ENCODE measurements around the gene ZFYVE9. TPM values are rescaled to one million over a fixed set of nuclear protein-coding genes. Genes with fewer than 3 reads are reported as not detected.
"Not testable (repeated sequence)": the region's sequence is repeated elsewhere in the genome, so short reads cannot be mapped to it uniquely, and the experiment has no call there.

Gene ZFYVE9
- polyA plus RNA-seq, 3 donors, result 0.09 TPM; not detected in 2

GRCh38 chr1:52142220-52143183 is 613 bp downstream of the ZFYVE9 start:
- H3K27ac ChIP-seq (ENCODE audit: low read depth in 1 of 2, low read length in 2 of 2), result no peak overlapping the region
- peaks cover 31 to 42% of the 10 kb centered on the region in 2 donors for H3K4me1 ChIP-seq (ENCODE audit: control insufficient read depth in 1 of 2, insufficient read depth in 2 of 2, low read length in 2 of 2)
- no peaks in the 10 kb centered on the region for H3K9me3 ChIP-seq (replicated peaks in 1 of 2; ENCODE audit: control insufficient read depth in 1 of 2, insufficient read depth in 1 of 2, low read length in 2 of 2)
- Mint-ChIP-seq H3K27ac (peak overlapping the region in 1 of 7 donors; percentile 25), H3K4me1 (peaks cover 34% of the 10 kb centered on the region), H3K27me3 (ENCODE audit: low read depth in 3 of 3) (peaks cover 33 to 64% (median 40%) of the 10 kb centered on the region in 3 donors), H3K9me3 (peaks cover 0 to 11% (median 0%) of the 10 kb centered on the region in 7 donors), H3K36me3 (peaks cover 3 to 14% of the 10 kb centered on the region in 2 donors), H3K4me3 (peak overlapping the region; percentile 75 to 83)
- H3K79me2 ChIP-seq (ENCODE audit: insufficient read depth, low read length), result no peaks in the 10 kb centered on the region
- intact Hi-C loops (cut with micrococcal nuclease), result loop anchor here (5.0 to 10.0 kb wide), 3 partner anchors 95 to 152 kb away; no protein-coding TSS in a partner anchor
- H3K4me3 ChIP-seq (replicated peaks in 1 of 3; ENCODE audit: low read depth in 2 of 3, low read length in 3 of 3), result peak overlapping the region; percentile 26 to 76 (median 63)
- H2AFZ ChIP-seq (ENCODE audit: insufficient read depth, low read depth, low read length, poor library complexity, severe bottlenecking), result peak overlapping the region; percentile 93
- no peaks in the 10 kb centered on the region for H3K36me3 ChIP-seq (replicated peaks in 1 of 2; ENCODE audit: control insufficient read depth in 1 of 2, insufficient read depth in 2 of 2, low read length in 2 of 2)
- TF ChIP-seq CTCF (IDR thresholded peaks at IDR 0.05), result peak; percentile 46
- H3K27me3 ChIP-seq (ENCODE audit: control insufficient read depth in 2 of 2, insufficient read depth in 2 of 2, low read length in 2 of 2), result peaks cover 39 to 71% of the 10 kb centered on the region in 2 donors
- no peaks in the 10 kb centered on the region for H4K20me1 ChIP-seq (ENCODE audit: insufficient read depth, low read length)
- peak in 1 of 3 donors; percentile 14 for DNase-seq
- H3K4me2 ChIP-seq (replicated peaks; ENCODE audit: extremely low read depth, low read length, poor library complexity, severe bottlenecking), result peak overlapping the region; percentile 92
- 1% methylated on average over 78 of the region's 80 CpGs for WGBS (ENCODE audit: insufficient coverage)
- H3K9ac ChIP-seq (ENCODE audit: insufficient read depth, low read length, poor library complexity, severe bottlenecking), result peak overlapping the region; percentile 72

- Histone ChIP-seq H3K4me1 (ENCODE audit: control insufficient read depth in 1 of 2, insufficient read depth in 2 of 2, low read length in 2 of 2) (peaks cover 21 to 27% of the 10 kb centered on the region in 2 donors), H3K4me2 (replicated peaks; ENCODE audit: extremely low read depth, low read length, poor library complexity, severe bottlenecking) (no peak overlapping the region), H3K27ac (ENCODE audit: low read depth in 1 of 2, low read length in 2 of 2) (no peak overlapping the region), H3K4me3 (replicated peaks in 1 of 3; ENCODE audit: low read depth in 2 of 3, low read length in 3 of 3) (no peak overlapping the region), H3K79me2 (ENCODE audit: insufficient read depth, low read length) (no peaks in the 10 kb centered on the region), H3K36me3 (replicated peaks in 1 of 2; ENCODE audit: control insufficient read depth in 1 of 2, insufficient read depth in 2 of 2, low read length in 2 of 2) (no peaks in the 10 kb centered on the region), H2AFZ (ENCODE audit: insufficient read depth, low read depth, low read length, poor library complexity, severe bottlenecking) (no peak overlapping the region), H3K27me3 (ENCODE audit: control insufficient read depth in 2 of 2, insufficient read depth in 2 of 2, low read length in 2 of 2) (peaks cover 37 to 64% of the 10 kb centered on the region in 2 donors), H3K9ac (ENCODE audit: insufficient read depth, low read length, poor library complexity, severe bottlenecking) (no peak overlapping the region), H4K20me1 (ENCODE audit: insufficient read depth, low read length) (no peaks in the 10 kb centered on the region), H3K9me3 (replicated peaks in 1 of 2; ENCODE audit: control insufficient read depth in 1 of 2, insufficient read depth in 1 of 2, low read length in 2 of 2) (no peaks in the 10 kb centered on the region)
- DNase-seq, result no peak
- intact Hi-C loops (cut with micrococcal nuclease), result loop anchor here in 1 of 2 donors (10.0 kb wide), 1 partner anchor 150 kb away; no protein-coding TSS in a partner anchor
- Mint-ChIP-seq H3K4me1 (peaks cover 20% of the 10 kb centered on the region), H3K27ac (no peak overlapping the region), H3K4me3 (peak overlapping the region in 1 of 2 donors; percentile 52), H3K9me3 (peaks cover 0 to 11% (median 0%) of the 10 kb centered on the region in 7 donors), H3K27me3 (ENCODE audit: low read depth in 3 of 3) (peaks cover 33 to 52% (median 36%) of the 10 kb centered on the region in 3 donors), H3K36me3 (peaks cover 3 to 14% of the 10 kb centered on the region in 2 donors)
- no peak for TF ChIP-seq CTCF (IDR thresholded peaks at IDR 0.05)
- WGBS (ENCODE audit: insufficient coverage), result no CpG with 5 or more reads among the region's 2 CpGs
These were observed 3.2 kb downstream of the ZFYVE9 start for GRCh38 chr1:52145137-52145536.

GRCh38 chr1:52150445-52150844 is 8.6 kb downstream of the ZFYVE9 start:
- H3K27me3 Mint-ChIP-seq (ENCODE audit: low read depth in 3 of 3), result peaks cover 3 to 12% (median 11%) of the 10 kb centered on the region in 3 donors
- H3K4me3 ChIP-seq (replicated peaks in 1 of 3; ENCODE audit: low read depth in 2 of 3, low read length in 3 of 3); H3K36me3 Mint-ChIP-seq; H3K4me1 Mint-ChIP-seq; H3K4me3 Mint-ChIP-seq; H3K27ac Mint-ChIP-seq; H3K36me3 ChIP-seq (replicated peaks in 1 of 2; ENCODE audit: control insufficient read depth in 1 of 2, insufficient read depth in 2 of 2, low read length in 2 of 2); H2AFZ ChIP-seq (ENCODE audit: insufficient read depth, low read depth, low read length, poor library complexity, severe bottlenecking); H3K4me2 ChIP-seq (replicated peaks; ENCODE audit: extremely low read depth, low read length, poor library complexity, severe bottlenecking); DNase-seq; H3K4me1 ChIP-seq (ENCODE audit: control insufficient read depth in 1 of 2, insufficient read depth in 2 of 2, low read length in 2 of 2); H3K27ac ChIP-seq (ENCODE audit: low read depth in 1 of 2, low read length in 2 of 2); H4K20me1 ChIP-seq (ENCODE audit: insufficient read depth, low read length); H3K79me2 ChIP-seq (ENCODE audit: insufficient read depth, low read length); H3K9me3 ChIP-seq (replicated peaks in 1 of 2; ENCODE audit: control insufficient read depth in 1 of 2, insufficient read depth in 1 of 2, low read length in 2 of 2); H3K9ac ChIP-seq (ENCODE audit: insufficient read depth, low read length, poor library complexity, severe bottlenecking); H3K9me3 Mint-ChIP-seq; intact Hi-C loops (cut with micrococcal nuclease): not testable (repeated sequence)
- WGBS (ENCODE audit: insufficient coverage), result 92% methylated on average over 8 of the region's 11 CpGs
- H3K27me3 ChIP-seq (ENCODE audit: control insufficient read depth in 2 of 2, insufficient read depth in 2 of 2, low read length in 2 of 2), result peaks cover 1 to 18% of the 10 kb centered on the region in 2 donors
